Fibroblast of skin of right quadriceps (primary cell): ENCODE data around the gene REEP5.
A peak's percentile ranks its signal among the peaks of the same experiment; 100 is the strongest.
"Not testable (repeated sequence)": the region's sequence is repeated elsewhere in the genome, so short reads cannot be mapped to it uniquely, and the experiment has no call there.

Source experiments
- DNase-seq: peaks from one replicate; pipeline ENCODE4 v3.0.0-alpha.2; 2013

Gene REEP5

DNA sequence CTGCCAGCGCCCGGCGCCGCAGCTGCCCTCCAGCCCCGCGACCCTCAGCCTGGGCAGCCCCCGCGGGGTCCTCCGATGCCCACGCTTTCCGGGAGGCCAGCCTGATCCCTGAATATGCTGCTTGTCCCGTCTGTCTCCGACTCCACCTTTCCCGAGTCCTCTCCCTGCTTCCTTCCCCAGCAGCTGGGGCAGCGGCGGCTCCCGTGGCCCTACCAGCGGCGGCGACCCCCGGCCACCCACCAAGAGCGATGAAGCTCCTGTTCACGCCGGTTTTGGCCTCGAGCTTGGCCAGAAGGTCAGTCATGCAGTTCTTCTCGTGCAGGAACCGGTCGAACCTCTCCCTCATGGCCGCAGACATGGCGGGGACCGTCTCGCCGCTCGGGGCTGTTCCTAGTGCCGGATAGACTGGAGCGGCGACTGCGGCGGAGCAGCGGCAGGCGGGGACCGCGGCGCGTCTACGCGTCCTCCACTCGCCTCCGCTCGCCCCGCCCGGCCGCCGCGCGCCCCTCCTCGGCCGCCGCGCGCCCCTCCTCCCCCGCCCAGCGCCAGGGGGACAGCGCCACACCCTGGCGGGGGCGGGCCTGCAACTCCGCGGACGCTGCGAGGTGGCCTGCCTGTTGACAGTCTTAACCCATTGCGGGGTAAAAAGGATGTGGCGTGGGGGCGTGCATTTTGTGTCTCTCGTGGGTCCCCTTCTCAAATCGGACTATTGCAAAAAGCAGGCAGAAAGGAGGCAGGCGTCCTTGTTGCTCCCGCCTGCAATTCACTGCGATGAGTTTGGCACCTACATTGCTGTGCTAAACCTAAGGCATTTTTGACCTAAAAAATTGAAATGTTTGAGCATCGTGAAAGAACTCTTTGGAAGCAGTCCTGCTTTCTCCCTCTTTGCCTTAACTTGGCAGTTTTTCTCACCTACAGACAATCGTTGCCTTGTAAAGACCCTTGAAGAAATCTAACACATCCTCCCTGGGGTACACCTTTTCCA lies at the start of gene REEP5:
REEP5 (minus strand) TSS at position 395 of the 985 bp plus-strand sequence; CDS start at position 358, 37 bp downstream.
- peak; percentile 80 for DNase-seq

DNA sequence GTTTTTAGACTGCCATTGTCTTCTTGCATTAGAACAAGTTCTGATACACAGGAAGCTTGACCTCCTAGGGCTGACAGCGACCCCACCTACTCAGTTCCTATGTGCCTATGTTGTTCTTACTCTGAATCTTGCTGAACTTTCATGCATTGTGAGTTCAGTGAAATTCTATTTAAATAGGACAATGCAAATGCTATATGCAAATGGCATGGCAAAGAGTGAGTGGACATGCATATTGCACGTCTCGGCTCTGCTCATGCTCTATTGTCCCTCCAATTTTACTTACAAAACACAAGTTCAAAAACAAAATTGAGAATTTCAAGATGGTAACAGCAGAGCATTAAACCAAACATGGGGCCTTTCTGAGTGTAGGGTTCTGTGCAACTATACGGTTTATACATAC lies 49.2 kb upstream of the REEP5 start:
- DNase-seq = no peak

DNA sequence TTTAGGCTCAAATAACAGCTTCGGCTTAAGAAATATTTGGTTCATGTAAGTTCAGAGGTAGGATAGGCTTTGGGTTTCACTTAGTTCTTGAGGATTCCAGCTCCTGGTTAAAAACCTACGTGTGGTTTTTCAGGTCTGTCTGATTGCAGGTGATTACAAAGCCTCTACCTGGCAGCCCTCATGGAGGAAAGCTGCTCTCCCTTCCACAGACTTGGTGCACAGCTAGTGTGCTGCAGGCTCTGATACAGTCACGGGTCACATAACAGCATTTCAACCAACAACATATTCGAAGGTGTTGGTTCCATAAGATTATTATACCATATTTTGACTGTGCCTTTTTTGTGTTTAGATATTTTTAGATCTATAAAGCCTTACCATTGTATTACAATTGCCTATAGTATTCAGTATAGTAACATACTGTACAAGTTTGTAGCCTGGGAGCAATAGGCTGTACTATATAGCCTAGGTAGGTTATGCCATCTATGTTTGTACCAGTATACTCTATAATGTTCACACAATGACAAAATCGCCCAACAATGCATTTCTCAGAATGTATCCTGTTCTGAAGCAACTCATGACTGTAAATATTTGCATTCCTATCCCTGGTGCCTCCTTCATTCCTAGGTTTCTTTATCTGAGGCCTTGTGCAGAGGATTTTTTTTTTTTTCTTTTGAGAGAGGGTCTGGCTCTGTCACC lies 46.5 kb upstream of the REEP5 start:
- DNase-seq = no peak

DNA sequence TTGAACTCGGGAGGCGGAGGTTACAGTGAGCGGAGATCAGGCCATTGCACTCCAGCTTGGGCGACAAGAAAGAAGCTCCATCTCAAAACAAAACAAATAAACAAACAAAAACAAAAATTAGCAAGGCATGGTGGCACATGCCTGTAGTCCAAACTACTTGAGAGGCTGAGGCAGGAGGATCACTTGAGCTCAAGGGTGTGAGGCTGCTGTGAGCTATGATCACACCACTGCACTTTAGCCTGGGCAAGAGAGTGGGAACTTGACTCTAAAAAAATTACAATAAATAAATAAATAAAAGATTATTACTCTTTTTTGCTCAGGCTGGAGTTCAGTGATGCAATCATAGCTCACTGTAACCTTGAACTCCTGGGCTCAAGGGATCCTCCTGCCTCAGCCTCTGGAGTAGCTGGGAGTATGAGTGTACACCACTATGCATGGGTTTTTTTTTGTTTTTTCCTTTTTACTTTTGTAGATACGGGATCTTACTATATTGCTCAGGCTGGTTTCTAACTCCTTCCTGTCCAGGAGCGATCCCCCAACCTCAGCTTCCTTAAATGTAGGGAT lies 45.6 kb upstream of the REEP5 start:
- DNase-seq = no peak

DNA sequence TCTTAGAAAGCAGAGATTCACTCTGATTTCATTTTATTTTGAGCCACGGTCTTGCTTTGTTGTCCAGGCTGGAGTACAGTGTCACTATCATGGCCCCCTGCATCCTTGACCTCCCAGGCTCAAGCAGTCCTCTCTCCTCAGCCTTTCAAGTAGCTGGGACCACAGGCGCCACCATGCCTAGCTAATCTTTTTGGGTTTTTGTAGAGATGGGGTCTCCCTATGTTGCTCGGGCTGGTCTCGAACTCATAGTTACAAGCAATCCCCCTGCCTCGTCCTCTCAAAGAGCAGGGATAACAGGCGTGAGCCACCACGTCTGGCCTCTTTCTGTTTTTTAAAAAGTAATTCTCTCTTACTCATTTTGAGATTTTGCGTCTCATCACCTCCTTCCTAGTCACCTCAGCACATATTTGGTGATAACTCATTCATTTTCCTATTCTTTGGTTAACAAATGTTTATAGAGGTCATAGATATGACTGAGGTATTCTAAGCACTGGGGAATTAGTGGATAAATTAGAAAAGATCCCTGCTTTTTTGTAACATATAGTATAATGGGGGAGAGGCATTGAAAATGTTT lies 43.8 kb upstream of the REEP5 start:
- no peak for DNase-seq

DNA sequence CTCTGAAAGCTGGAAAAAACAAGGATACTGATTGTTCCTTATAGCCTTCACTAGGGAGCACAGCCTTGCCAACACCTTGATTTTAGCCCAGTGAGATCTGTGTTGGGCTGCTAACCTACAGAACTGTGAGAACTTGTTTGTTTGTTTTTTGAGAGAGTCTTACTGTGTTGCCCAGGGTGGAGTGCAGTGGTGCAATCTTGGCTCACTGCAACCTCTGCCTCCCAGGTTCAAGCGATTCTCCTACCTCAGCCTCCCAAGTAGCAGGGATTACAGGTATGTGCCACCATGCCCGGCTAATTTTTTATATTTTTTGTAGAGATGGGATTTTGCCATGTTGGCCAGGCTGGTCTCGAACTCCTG lies 41.3 kb upstream of the REEP5 start:
- not testable (repeated sequence) for DNase-seq

DNA sequence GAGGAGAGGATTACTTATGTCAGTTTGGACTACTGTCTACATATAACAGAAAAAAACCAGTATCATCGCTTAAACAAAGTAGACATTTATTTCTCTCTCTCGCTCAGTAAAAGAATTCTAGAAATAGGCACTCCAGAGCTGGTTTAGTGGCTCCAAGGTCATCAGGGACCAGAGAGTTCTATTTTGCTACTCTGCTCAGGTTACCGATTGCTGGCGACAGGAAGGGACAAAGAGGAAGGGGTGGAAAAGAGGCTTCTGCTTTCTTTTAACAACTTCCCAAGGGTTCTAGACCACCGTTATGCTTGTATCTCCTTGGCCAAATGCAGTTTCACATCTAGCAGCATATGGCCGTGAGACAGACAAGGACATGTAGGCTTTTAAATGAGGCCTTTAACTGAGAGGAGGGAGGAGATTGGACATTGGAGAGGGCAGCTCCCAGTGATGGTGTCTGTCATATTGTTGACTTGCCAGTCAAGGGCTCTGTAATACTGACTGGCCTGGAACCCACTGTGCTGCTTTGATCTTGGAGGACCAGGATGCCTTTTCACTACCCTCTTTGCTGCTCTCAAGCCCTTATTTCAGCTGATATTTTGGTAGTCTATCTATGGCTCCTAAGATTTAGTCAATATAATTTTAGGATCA lies 39.0 kb upstream of the REEP5 start:
- DNase-seq = no peak

DNA sequence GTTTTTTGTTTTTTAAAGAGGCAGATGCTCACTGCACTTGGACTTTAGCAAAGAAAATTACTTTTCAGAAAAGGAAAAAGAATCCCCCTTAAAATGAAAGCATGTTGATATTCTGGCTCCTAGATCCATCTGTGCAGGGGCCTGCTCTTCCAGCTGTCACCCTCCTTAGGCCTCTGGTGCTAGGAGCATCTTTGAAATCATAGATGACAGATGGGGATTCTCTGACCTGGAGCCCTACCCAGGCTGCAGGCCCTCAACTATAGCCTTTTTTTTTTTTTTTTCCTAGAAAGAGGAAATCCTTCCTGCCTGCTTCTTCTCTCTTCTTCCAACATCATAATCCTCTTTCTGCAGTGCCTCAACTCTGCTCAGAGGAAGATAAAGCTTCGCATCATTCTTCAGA lies 38.3 kb upstream of the REEP5 start:
- DNase-seq = no peak

DNA sequence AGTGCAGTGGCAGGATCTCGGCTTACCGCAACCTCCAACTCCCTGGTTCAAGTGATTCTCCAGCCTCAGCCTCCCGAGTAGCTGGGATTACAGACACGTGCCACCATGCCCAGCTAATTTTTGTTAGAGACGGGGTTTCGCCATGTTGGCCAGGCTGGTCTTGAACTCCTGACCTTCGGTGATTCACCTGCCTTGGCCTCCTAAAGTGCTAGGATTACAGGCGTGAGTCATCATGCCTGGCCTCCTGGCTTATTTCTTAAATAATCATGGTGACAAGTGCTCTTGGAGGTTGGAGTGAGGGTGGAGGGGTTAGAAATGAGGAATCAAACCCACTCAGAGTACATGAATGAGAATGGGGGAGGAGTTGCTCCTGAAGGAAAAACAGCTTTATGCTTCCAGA lies 37.8 kb upstream of the REEP5 start:
- peak; percentile 79 for DNase-seq

DNA sequence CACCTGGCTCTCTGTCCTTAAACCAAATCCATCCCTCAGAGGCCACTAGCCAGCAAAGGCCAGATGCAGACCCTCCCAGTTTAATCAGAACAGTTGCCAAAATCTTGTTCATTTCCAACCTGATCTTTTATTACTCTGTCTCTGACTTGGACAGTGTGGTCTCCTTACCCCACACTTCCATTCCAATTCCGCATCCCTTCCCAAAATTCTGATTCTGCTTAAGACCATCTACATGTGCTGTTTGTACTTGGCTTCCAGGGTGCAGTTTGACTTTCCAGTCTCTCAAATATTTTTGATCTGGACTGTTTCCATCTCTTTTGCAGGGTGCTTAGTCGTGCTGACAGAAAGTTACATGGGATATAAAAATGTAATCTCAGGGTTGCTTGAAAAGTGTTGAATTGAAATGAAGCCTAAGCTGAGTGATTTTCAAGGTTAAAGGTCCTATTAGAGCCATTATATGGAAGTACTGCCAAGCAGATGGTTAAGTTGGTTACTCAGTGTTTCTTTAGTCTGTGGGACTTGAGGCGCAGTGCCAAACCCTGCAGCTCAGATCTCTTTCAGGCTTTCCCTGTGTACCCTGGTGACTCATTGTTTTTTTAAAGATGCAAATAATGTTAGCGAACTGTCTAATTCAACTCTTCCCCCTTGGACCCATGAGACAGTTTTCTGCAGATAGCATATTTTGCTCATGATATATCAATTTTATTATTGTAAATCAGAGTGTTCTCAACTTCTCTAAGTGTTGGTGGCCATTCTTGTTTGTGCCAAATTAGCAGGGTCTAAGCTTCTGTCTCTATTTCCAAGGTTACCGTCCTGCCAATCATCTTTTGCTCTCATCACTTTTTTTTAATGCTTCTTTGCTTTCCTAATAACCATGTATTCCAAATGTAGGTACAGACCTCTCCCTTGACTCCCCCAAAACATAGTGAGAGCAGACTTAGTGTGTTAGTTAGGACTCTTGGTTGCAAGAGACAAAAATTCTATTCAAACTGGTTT lies 36.4 kb upstream of the REEP5 start:
- peak; percentile 95 for DNase-seq

DNA sequence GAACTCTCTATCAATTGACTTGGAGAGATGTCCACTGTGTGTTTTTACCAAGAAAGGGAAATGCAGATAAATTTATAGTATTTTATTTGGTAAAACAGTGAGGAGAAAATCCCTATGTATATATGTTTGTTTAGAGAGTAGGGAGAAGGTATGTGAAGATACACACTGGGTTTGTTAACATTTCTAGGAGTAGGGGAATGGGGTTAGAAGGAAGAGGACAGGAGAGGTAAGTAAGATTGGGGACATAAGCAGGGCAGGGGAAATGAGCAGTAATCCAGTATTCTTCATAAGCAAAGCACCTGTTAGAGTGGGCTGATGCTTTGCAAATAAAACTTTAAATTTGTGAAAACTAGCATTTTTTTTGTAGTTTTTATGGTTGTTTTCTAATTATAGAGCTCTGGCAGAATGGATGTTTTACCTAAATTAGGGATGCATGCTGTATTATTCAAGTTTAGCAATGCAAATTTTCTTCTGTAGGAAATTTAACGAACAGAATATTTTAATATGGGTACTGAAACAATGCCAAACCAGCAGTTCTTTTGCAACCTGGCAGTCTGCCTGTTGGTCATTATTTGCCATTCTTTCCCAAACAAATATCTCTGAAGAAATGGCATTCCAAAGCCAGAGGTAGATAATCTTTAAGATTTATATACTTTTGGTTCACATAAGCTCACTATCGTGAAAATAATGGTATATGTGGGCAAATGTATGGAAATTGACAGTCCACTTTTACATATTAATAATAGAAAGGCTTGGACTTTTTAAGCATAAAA lies 35.2 kb upstream of the REEP5 start:
- DNase-seq = no peak

DNA sequence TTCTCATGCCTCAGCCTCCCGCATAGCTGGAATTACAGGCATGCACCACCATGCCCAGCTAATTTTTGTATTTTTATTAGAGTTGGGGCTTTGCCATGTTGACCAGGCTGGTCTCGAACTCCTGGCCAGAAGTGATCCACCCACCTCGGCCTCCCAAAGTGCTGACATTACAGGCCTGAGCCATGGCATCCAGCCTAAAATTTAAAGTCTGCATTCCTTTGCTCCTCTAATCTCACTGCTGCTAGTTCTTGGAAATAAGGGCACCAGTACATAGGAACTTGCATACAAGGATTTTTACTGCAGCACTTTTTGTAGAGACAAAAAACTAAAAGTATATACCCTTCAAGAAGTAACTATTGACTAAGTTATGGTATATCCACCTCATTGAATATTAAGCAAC lies 34.6 kb upstream of the REEP5 start:
- no peak for DNase-seq

DNA sequence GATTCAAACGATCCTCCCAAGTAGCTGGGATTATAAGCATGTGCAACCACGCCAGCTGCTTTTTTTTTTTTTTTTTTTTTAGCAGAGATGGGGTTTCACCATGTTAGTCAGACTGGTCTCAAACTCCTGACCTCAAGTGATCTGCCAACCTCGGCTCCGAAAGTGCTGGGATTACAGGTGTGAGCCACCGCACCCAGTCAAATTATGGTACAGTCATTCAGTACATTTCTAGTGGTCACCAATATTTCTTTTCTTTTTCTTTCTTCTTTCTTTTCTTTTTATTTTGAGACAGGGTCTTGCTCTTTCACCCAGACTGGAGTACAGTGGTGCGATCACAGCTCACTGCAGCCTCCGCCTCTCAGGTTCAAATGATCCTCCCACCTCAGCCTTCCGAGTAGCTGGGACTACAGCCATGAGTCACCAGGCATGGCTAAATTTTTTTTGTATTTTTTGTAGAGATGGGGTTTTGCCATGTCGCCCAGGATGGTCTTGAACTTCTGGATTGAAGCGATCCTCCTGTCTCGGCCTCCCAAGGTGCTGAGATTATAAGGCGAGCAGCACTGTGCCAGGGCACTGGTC lies 29.2 kb upstream of the REEP5 start:
- DNase-seq = no peak

DNA sequence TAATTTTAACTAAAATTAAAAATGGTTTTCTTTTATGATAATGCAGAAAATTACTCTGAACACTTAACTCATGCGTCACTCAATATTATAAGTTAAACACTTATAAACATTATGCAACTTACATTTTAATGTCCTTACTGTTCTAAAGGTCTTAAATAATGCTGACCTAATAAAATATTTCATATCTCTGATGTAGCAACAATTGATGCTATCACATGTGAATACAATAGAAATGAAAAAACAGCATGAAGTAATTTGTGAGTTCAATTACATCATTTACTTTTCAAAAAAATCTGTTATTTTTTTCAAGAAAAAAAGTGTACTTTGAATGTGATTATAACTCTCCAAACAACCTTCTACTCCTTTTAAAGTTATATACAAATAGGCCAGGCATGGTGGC lies 26.4 kb upstream of the REEP5 start:
- DNase-seq = no peak

DNA sequence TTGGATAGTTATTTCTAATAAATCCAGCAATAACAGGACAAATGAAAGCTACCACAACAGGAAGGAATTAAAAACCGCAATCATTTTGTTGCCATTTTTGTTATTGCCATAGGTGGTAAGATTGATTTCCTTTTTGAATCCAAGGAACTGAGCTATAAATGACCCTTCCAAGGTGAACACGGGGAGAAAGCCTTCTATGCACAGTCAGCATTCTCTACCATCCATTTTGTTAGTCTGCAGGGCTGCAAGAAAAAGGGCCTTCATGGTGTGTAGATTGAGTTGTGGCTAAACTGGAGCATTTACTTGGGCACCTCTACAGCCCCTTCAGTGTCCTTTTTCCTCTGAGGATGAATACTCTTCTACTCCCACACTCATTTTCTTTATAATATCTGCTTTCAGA lies 18.6 kb upstream of the REEP5 start:
- no peak for DNase-seq

DNA sequence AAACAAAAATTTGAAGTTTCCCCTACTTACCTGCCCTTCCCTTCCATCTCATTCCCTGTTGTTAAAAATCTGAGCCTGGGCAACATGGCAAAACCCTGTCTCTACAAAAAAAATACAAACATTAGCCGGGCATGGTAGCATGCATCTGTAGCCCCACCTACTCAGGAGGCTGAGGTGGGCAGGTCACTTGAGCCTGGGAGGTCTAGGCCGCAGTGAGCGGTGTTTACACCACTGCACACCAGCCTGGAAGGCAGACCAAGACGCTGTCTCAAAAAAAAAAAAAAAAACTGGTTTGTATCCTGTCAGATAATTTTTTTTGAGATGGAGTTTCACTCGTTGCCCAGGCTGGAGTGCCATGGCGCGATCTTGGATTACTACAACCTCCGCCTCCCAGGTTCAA lies 16.3 kb upstream of the REEP5 start:
- DNase-seq = no peak

DNA sequence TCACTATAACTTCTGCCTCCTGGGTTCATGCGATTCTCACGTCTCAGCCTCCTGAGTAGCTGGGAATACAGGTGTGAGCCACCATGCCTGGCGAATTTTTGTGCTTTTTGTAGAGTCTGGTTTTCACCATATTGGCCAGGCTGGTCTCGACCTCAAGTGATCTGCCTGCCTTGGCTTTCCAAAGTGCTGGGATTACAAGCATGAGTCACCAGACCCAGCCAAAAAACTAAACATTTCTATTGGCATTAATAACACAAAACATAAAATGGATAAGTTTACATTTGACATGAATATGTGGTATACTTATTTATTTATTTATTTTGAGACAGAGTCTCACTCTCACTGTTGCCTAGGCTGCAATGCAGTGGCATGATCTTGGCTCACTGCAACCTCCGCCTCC lies 13.6 kb upstream of the REEP5 start:
- DNase-seq = peak; percentile 20

DNA sequence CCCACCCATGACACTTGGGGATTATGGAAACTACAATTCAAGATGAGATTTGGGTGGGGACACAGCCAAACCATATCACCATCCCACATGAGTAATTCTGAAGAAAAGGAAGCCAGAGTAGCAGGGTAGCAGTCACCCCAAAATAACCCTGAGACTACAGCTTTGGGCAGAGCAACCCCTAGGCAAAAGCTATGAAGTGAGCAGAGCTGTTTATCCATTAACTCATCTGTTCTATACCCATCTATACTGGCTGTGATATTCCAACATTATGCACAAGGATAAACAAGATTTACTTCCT lies 12.3 kb upstream of the REEP5 start:
- DNase-seq = no peak

DNA sequence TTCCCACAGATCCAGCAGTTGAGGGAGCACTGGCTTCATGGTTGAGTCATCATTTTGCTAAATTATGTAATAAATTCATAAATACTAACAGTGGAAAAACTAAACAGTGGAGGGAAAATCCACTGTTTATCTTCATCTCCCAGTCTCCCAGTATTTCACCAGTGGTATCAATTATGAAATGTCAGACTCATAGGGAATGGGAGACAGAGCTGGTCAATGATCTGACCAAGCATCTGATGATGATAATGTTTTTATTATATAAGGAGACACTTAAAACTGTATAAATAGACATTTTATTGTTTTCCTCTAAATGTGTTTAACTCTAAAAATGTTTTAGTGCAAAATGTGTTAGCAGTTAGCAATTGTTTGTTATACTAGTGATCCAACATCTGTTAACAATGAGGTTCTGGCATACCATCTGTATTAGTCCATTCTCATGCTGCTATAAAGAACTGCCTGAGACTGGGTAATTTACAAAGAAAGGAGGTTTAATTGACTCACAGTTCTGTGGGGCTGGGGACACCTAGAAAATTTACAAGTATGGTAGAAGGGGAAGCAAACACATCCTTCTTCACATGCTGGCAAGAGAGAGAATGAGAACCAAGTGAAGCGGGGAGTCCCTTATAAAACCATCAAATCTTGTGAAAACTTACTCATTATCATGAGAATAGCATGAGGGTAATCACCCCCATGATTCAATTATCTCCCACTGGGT lies 11.8 kb upstream of the REEP5 start:
- DNase-seq = peak; percentile 87

DNA sequence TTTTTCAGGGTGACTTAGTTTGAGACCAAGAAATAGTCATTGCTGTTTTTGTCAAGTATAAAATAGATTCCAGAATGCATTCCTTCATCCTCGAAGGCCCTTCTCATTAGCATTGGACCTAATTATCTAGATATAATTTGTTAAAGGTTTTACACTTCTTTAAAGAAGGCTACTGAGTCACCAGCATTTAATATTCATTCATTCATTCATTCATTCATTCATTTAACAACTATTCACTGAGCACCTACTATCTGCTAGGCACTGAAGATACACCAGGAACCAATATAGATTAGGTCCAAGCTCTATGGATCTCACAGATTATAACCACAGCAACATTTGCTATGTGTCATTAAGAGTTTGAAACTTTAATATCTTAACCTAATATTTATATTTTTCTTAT lies 11.1 kb upstream of the REEP5 start:
- DNase-seq = no peak
